Liver (tissue), 9 donors: ENCODE results near the gene LAMA1. TPM values are rescaled to one million over a fixed set of nuclear protein-coding genes. Genes with fewer than 3 reads are reported as not detected.
A peak's percentile ranks its signal among the peaks of the same experiment; 100 is the strongest.

ENCODE experiments used
- DNase-seq: peaks from one replicate; pipeline ENCODE4 v3.0.0-alpha.2; 2017; ENCODE audit warnings: low spot score
- H3K27ac ChIP-seq, 2 donors: one replicate each; pipeline ENCODE4 v1.7.0; 2013; ENCODE audit warnings: inconsistent platforms in 2 of 2, low read length in 2 of 2, control low read depth in 1 of 2, low read depth in 1 of 2, mild to moderate bottlenecking in 1 of 2
- H3K27me3 ChIP-seq, 4 donors: one replicate each; pipeline versions ENCODE4 v1.6.1 to v1.7.0; 2013; ENCODE audit warnings: low read length in 3 of 4, inconsistent platforms in 1 of 4, mild to moderate bottlenecking in 1 of 4, moderate library complexity in 1 of 4; ENCODE audit not compliant: control insufficient read depth in 4 of 4, insufficient read depth in 4 of 4
- H3K36me3 ChIP-seq, 4 donors: one replicate each; pipeline versions ENCODE4 v1.6.1 to v1.7.0; 2013; ENCODE audit warnings: low read length in 3 of 4, mild to moderate bottlenecking in 3 of 4, low read depth in 1 of 4, moderate library complexity in 1 of 4; ENCODE audit not compliant: control insufficient read depth in 4 of 4, insufficient read depth in 3 of 4
- H3K4me1 ChIP-seq, 4 donors: one replicate each; pipeline versions ENCODE4 v1.6.1 to v1.7.0; 2013; ENCODE audit warnings: low read length in 3 of 4, mild to moderate bottlenecking in 3 of 4, moderate library complexity in 1 of 4; ENCODE audit not compliant: control insufficient read depth in 4 of 4, insufficient read depth in 4 of 4
- H3K4me3 ChIP-seq, 3 donors: one replicate each; pipeline versions ENCODE4 v1.6.1 to v1.7.0; 2013; ENCODE audit warnings: low read length in 3 of 3, control low read depth in 1 of 3, low read depth in 1 of 3, mild to moderate bottlenecking in 1 of 3
- H3K9ac ChIP-seq, 2 donors: one replicate each; pipeline ENCODE4 v1.7.0; 2013; ENCODE audit warnings: low read length in 2 of 2, mild to moderate bottlenecking in 2 of 2, moderate library complexity in 2 of 2, control low read depth in 1 of 2, low read depth in 1 of 2
- H3K9me3 ChIP-seq, 4 donors: one replicate each; pipeline versions ENCODE4 v1.6.1 to v1.7.0; 2013; ENCODE audit warnings: low read length in 3 of 4; ENCODE audit not compliant: control insufficient read depth in 4 of 4
- ATF3 ChIP-seq: IDR thresholded peaks from 2 replicates; pipeline ENCODE4 v1.6.1; 2016; ENCODE audit warnings: antibody characterized with exemption
- CTCF ChIP-seq: fragments of 150-350 bp; IDR thresholded peaks from 2 replicates; pipeline ENCODE4 v1.5.1; 2017; ENCODE audit warnings: improper control_type of control experiment, low read depth, low read length; ENCODE audit not compliant: missing input control
- EGR1 ChIP-seq, 2 donors: IDR thresholded peaks; 2 replicates each; pipeline ENCODE4 v1.6.1; 2016 to 2018; ENCODE audit warnings: antibody characterized with exemption in 2 of 2, low read depth in 2 of 2
- FOXA1 ChIP-seq: IDR thresholded peaks from 2 replicates; pipeline ENCODE4 v1.6.1; 2016; ENCODE audit warnings: antibody characterized with exemption
- FOXA2 ChIP-seq: IDR thresholded peaks from 2 replicates; pipeline ENCODE4 v1.6.1; 2016; ENCODE audit warnings: antibody characterized with exemption
- GABPA ChIP-seq, 2 donors: IDR thresholded peaks in 1 of 2; conservative IDR thresholded peaks in 1 of 2; 2 replicates each; pipeline ENCODE4 v1.6.1; 2016; ENCODE audit warnings: antibody characterized with exemption in 2 of 2, mild to moderate bottlenecking in 1 of 2, moderate library complexity in 1 of 2
- HNF4A ChIP-seq, 2 donors: conservative IDR thresholded peaks; 2 replicates each; pipeline ENCODE4 v1.6.1; 2016; ENCODE audit warnings: antibody characterized with exemption in 2 of 2, mild to moderate bottlenecking in 2 of 2
- HNF4G ChIP-seq: IDR thresholded peaks from 2 replicates; pipeline ENCODE4 v1.6.1; 2016; ENCODE audit warnings: antibody characterized with exemption
- JUND ChIP-seq, 2 donors: IDR thresholded peaks; 2 replicates each; pipeline ENCODE4 v1.6.1; 2016; ENCODE audit warnings: antibody characterized with exemption in 2 of 2
- MAX ChIP-seq: IDR thresholded peaks from 2 replicates; pipeline ENCODE4 v1.6.1; 2016; ENCODE audit warnings: antibody characterized with exemption
- NR2F2 ChIP-seq: IDR thresholded peaks from 2 replicates; pipeline ENCODE4 v1.6.1; 2016; ENCODE audit warnings: antibody characterized with exemption
- RAD21 ChIP-seq, 2 donors: IDR thresholded peaks; 2 replicates each; pipeline ENCODE4 v1.6.1; 2016; ENCODE audit warnings: antibody characterized with exemption in 2 of 2, mild to moderate bottlenecking in 2 of 2
- REST ChIP-seq: IDR thresholded peaks from 2 replicates; pipeline ENCODE4 v1.6.1; 2016; ENCODE audit warnings: antibody characterized with exemption, mild to moderate bottlenecking
- RXRA ChIP-seq, 2 donors: IDR thresholded peaks; 2 replicates each; pipeline ENCODE4 v1.6.1; 2017 to 2018; ENCODE audit warnings: antibody characterized with exemption in 2 of 2, mild to moderate bottlenecking in 1 of 2
- SP1 ChIP-seq: IDR thresholded peaks from 2 replicates; pipeline ENCODE4 v1.6.1; 2018; ENCODE audit warnings: antibody characterized with exemption, mild to moderate bottlenecking
- TAF1 ChIP-seq: conservative IDR thresholded peaks from 2 replicates; pipeline ENCODE4 v1.6.1; 2016; ENCODE audit warnings: antibody characterized with exemption, mild to moderate bottlenecking
- YY1 ChIP-seq: IDR thresholded peaks from 2 replicates; pipeline ENCODE4 v1.6.1; 2016; ENCODE audit warnings: antibody characterized with exemption, mild to moderate bottlenecking
- ZBTB33 ChIP-seq: IDR thresholded peaks from 2 replicates; pipeline ENCODE4 v1.6.1; 2016; ENCODE audit warnings: antibody characterized with exemption
- WGBS: extraction: QIAGEN DNeasy Blood & Tissue Kit; methylation state at CpG from one replicate; pipeline ENCODE4 v1.1.7; 2013; 5-methylcytosine and 5-hydroxymethylcytosine counted together
- polyA plus RNA-seq, 2 donors: library from polyadenylated mRNA; stranded (reverse) in 1 of 2; unstranded in 1 of 2; fragments of 200-250 nt in 1 of 2; fragments of >200 nt in 1 of 2; fragmentation: Nextera tagmentation in 1 of 2; extraction: Ambion mirVana in 1 of 2; gene quantifications; one replicate each; pipeline versions ENCODE4 v1.2.1 to v1.2.3, GENCODE V29; 2013 to 2015
- total RNA-seq, 2 donors: library from RNA; depleted of rRNA; stranded (reverse); fragments of >200 nt; gene quantifications; one replicate each; pipeline ENCODE4 v1.2.3, GENCODE V29; 2014
- donor health status: healthy.
- donor health status: healthy.
- donor health status: healthy.
- donor health status: healthy.
- donor health status: healthy.

Gene LAMA1
- total RNA-seq (under 1 TPM; 0.51 to 0.67 TPM), polyA plus RNA-seq (under 1 TPM; 0.05 to 0.35 TPM)

- no peak within 1 kb of the TSS for H3K9ac ChIP-seq
- peaks cover 11 to 17% (median 14%) of the 10 kb centered on the region in 4 donors for H3K4me1 ChIP-seq
- H3K36me3 ChIP-seq = no peaks in the 10 kb centered on the region
- peaks cover 0 to 14% (median 2%) of the 10 kb centered on the region in 4 donors for H3K27me3 ChIP-seq
- no peak within 1 kb of the TSS for H3K27ac ChIP-seq
- TF ChIP-seq CTCF (no peak), HNF4G (no peak), ZBTB33 (no peak), NR2F2 (no peak), FOXA2 (no peak), HNF4A (conservative IDR thresholded peaks at IDR 0.05) (no peak), REST (no peak), EGR1 (IDR thresholded peaks at IDR 0.05; ENCODE audit: low read depth in 2 of 2) (no peak), ATF3 (no peak), GABPA (IDR thresholded peaks at IDR 0.05 in 1 of 2, conservative IDR thresholded peaks at IDR 0.05 in 1 of 2) (no peak), RAD21 (IDR thresholded peaks at IDR 0.05) (no peak), RXRA (IDR thresholded peaks at IDR 0.05) (no peak), YY1 (no peak), FOXA1 (no peak), JUND (IDR thresholded peaks at IDR 0.05) (no peak), MAX (no peak), SP1 (no peak), TAF1 (no peak)
- DNase-seq = peak; percentile 35
- WGBS = 3% methylated on average over 95 of the region's 95 CpGs
- peak within 1 kb of the TSS in 2 of 3 donors; percentile 26 to 50 for H3K4me3 ChIP-seq
- no peaks in the 10 kb centered on the region for H3K9me3 ChIP-seq
These were observed at the start of gene LAMA1 for GRCh38 chr18:7117390-7118355. Gene LAMA1 (minus strand): TSS chr18:7117797. CDS start chr18:7117720, 77 bp downstream.
